HepG2 (cell line): Measurements from ENCODE around the gene STUM. TPM values are rescaled to one million over a fixed set of nuclear protein-coding genes. Genes with fewer than 3 reads are reported as not detected.

Source experiments
- ATAC-seq: fragments of 200-7000 bp; cut with Tn5 transposase; 3 replicates; pipeline ENCODE4 v1.9.1; 2020; ENCODE audit warnings: mild to moderate bottlenecking, moderate library complexity
- BruUV-seq: library from RNA; stranded (reverse); fragments of 400-500 nt; replicated peaks from 2 replicates; lab custom pipeline; 2021; lab: Mats Ljungman, UMichigan
- CTCF ChIA-PET: fragments of 300-600 bp; formaldehyde crosslinking; extraction: SDS; loops from one replicate; lab custom pipeline; 2021; ENCODE audit warnings: low total read pairs, inconsistent platforms, low intra/inter-chr PET ratio; lab: Yijun Ruan, JAX
- POLR2A ChIA-PET: fragments of 350-600 bp; sonication (Branson Sonifier 250); formaldehyde crosslinking; loops from one replicate; lab custom pipeline; 2020; ENCODE audit warnings: antibody characterized with exemption, inconsistent platforms; lab: Yijun Ruan, JAX
- DNase-seq: peaks from one replicate; pipeline ENCODE4 v3.0.0-alpha.2; 2015; ENCODE audit warnings: low spot score
- FAIRE-seq: peaks from 3 replicates; lab custom pipeline; 2011; peaks lifted over from hg19 to GRCh38; lab: Jason Lieb, UNC
- H2AFZ ChIP-seq: one replicate; pipeline ENCODE4 v1.6.1; 2011; ENCODE audit warnings: low read length, inconsistent platforms
- H3K27ac ChIP-seq: fragments of 300-600 bp; 3 replicates; pipeline ENCODE4 v1.8.0; 2011; ENCODE audit warnings: mixed run types, mild to moderate bottlenecking, mixed read lengths, low read length, inconsistent platforms; ENCODE audit not compliant: insufficient read depth; ENCODE audit errors: extremely low read length
- H3K27me3 ChIP-seq, 2 experiments: fragments of 200-600 bp in 1 of 2; 2 replicates in 1 of 2; 3 replicates in 1 of 2; pipeline versions ENCODE4 v1.6.0 to v1.8.0; 2011; ENCODE audit warnings: low read length in 2 of 2, mild to moderate bottlenecking in 2 of 2, moderate library complexity in 2 of 2, inconsistent platforms in 1 of 2; ENCODE audit not compliant: insufficient read depth in 2 of 2, control insufficient read depth in 1 of 2
- H3K36me3 ChIP-seq, 2 experiments: fragments of 200-600 bp in 1 of 2; replicated peaks in 1 of 2; 2 replicates in 1 of 2; 3 replicates in 1 of 2; pipeline versions ENCODE4 v1.5.1 to v1.8.0; 2011; ENCODE audit warnings: low read length in 2 of 2, inconsistent platforms in 1 of 2; ENCODE audit not compliant: insufficient read depth in 2 of 2, control insufficient read depth in 1 of 2
- H3K4me1 ChIP-seq: 2 replicates; pipeline ENCODE4 v1.5.1; 2012; ENCODE audit warnings: low read length, inconsistent platforms; ENCODE audit not compliant: insufficient read depth
- H3K4me2 ChIP-seq: 2 replicates; pipeline ENCODE4 v1.6.0; 2011; ENCODE audit warnings: low read depth, low read length, inconsistent platforms
- H3K4me3 ChIP-seq, 3 experiments: fragments of 200-600 bp in 1 of 3; sonication (generic), shearing (Covaris generic) in 1 of 3; replicated peaks in 1 of 3; 2 replicates each; pipeline ENCODE4 v1.5.1; 2011 to 2016; ENCODE audit warnings: low read length in 3 of 3, inconsistent platforms in 2 of 3, low read depth in 2 of 3, mild to moderate bottlenecking in 2 of 3, control low read depth in 1 of 3, mixed read lengths in 1 of 3; ENCODE audit not compliant: insufficient read depth in 1 of 3
- H3K79me2 ChIP-seq: one replicate; pipeline ENCODE4 v1.6.1; 2011; ENCODE audit warnings: low read length, inconsistent platforms; ENCODE audit not compliant: insufficient read depth
- H3K9ac ChIP-seq: 2 replicates; pipeline ENCODE4 v1.6.0; 2011; ENCODE audit warnings: mild to moderate bottlenecking, low read depth, low read length, inconsistent platforms; ENCODE audit not compliant: insufficient read depth
- H3K9me3 ChIP-seq: 2 replicates; pipeline ENCODE4 v1.5.1; 2012; ENCODE audit warnings: mild to moderate bottlenecking, low read length
- H4K20me1 ChIP-seq: 2 replicates; pipeline ENCODE4 v1.6.0; 2011; ENCODE audit warnings: inconsistent platforms, mild to moderate bottlenecking, low read length, moderate library complexity; ENCODE audit not compliant: insufficient read depth
- AKNA ChIP-seq: sonication (generic); formaldehyde crosslinking; IDR thresholded peaks from 2 replicates; pipeline ENCODE4 v1.4.0; 2020; ENCODE audit warnings: missing genetic modification reagents, borderline replicate concordance
- ATM ChIP-seq: fragments of 450-650 bp; IDR thresholded peaks from 2 replicates; pipeline ENCODE4 v1.7.1; 2017; ENCODE audit warnings: mild to moderate bottlenecking, borderline replicate concordance
- DR1 ChIP-seq: sonication (generic); formaldehyde crosslinking; IDR thresholded peaks from 2 replicates; pipeline ENCODE4 v1.8.0; 2021; ENCODE audit warnings: mild to moderate bottlenecking, missing genetic modification reagents, inconsistent platforms
- GRHL1 ChIP-seq: sonication (generic); formaldehyde crosslinking; conservative IDR thresholded peaks from 2 replicates; pipeline ENCODE4 v1.8.0; 2022; ENCODE audit warnings: missing genetic modification reagents
- KDM5A ChIP-seq: fragments of 200-600 bp; sonication (generic); IDR thresholded peaks from 2 replicates; pipeline ENCODE4 v1.7.0; 2018; ENCODE audit warnings: antibody characterized with exemption, mild to moderate bottlenecking, low read length, borderline replicate concordance
- MEIS2 ChIP-seq: sonication (generic); formaldehyde crosslinking; IDR thresholded peaks from 2 replicates; pipeline ENCODE4 v1.9.0; 2021; ENCODE audit warnings: mild to moderate bottlenecking, missing genetic modification reagents
- NR1H2 ChIP-seq: sonication (generic); formaldehyde crosslinking; IDR thresholded peaks from 2 replicates; pipeline ENCODE4 v1.8.1; 2022; ENCODE audit warnings: low read depth, missing genetic modification reagents, borderline replicate concordance
- SCMH1 ChIP-seq: sonication (generic); formaldehyde crosslinking; IDR thresholded peaks from 2 replicates; pipeline ENCODE4 v1.9.0; 2021; ENCODE audit warnings: missing genetic modification reagents, mild to moderate bottlenecking, borderline replicate concordance
- TBX3 ChIP-seq: fragments of 450-650 bp; IDR thresholded peaks from 2 replicates; pipeline ENCODE4 v1.6.1; 2017; ENCODE audit warnings: antibody characterized with exemption, mild to moderate bottlenecking, inconsistent platforms, borderline replicate concordance
- TCF7 ChIP-seq: sonication (generic); IDR thresholded peaks from 2 replicates; pipeline ENCODE4 v1.6.1; 2016; ENCODE audit warnings: antibody characterized with exemption, low read depth
- ZFP36L1 ChIP-seq: sonication (generic); formaldehyde crosslinking; IDR thresholded peaks from 2 replicates; pipeline ENCODE4 v1.8.0; 2022; ENCODE audit warnings: mild to moderate bottlenecking, missing genetic modification reagents, moderate library complexity
- ZKSCAN1 ChIP-seq: fragments of 150-350 bp; IDR thresholded peaks from 2 replicates; pipeline ENCODE4 v1.6.1; 2014; ENCODE audit warnings: low read length
- ZNF3 ChIP-seq: IDR thresholded peaks from 2 replicates; pipeline ENCODE4 v1.7.0; 2017; ENCODE audit warnings: inconsistent platforms
- ZNF747 ChIP-seq: sonication (generic); formaldehyde crosslinking; IDR thresholded peaks from 2 replicates; pipeline ENCODE4 v1.8.1; 2023; ENCODE audit warnings: missing genetic modification reagents, mild to moderate bottlenecking, borderline replicate concordance
- ZSCAN29 ChIP-seq: sonication (generic); formaldehyde crosslinking; conservative IDR thresholded peaks from 2 replicates; pipeline ENCODE4 v1.4.0; 2020; ENCODE audit warnings: mild to moderate bottlenecking, missing genetic modification reagents
- WGBS: methylation state at CpG from one replicate; pipeline ENCODE4 v1.1.6; 2017; ENCODE audit warnings: low lambda C conversion rate; 5-methylcytosine and 5-hydroxymethylcytosine counted together
- in situ Hi-C: cut with HindIII; loops from 2 replicates; pipeline ENCODE4 v1.10.0; 2017; ENCODE audit warnings: low pct_unique_long_range_greater_than_20kb; ENCODE audit not compliant: extremely low pct_ligation_motif_present
- intact Hi-C: fragments of 100-400 bp; cut with micrococcal nuclease; formaldehyde crosslinking; loops from one replicate; pipeline ENCODE4 v1.10.0; 2022; ENCODE audit not compliant: unreplicated experiment
- polyA plus RNA-seq, 8 experiments: library from polyadenylated mRNA; depleted of rRNA in 3 of 8; stranded (reverse) in 7 of 8; unstranded in 1 of 8; fragments of >200 nt; fragmentation: Illumina TruSeq in 4 of 8; extraction: Trizol in 4 of 8; gene quantifications; 2 replicates each; pipeline versions ENCODE4 v1.2.1 to v1.2.3, GENCODE V29; 2011 to 2016; ENCODE audit warnings: low read depth in 4 of 8, missing spikeins in 1 of 8, mixed read lengths in 1 of 8; ENCODE audit not compliant: insufficient read depth in 1 of 8
- total RNA-seq, 5 experiments: library from RNA; depleted of rRNA; stranded (reverse); fragments of >200 nt; fragmentation: Illumina TruSeq; extraction: Trizol; gene quantifications; 2 replicates each; pipeline ENCODE4 v1.2.3, GENCODE V29; 2016; ENCODE audit warnings: low read depth in 1 of 5
- TF ChIP-seq, protein P1 (sequence below): IDR thresholded peaks from 2 replicates; pipeline ENCODE4 v1.6.1; 2012; ENCODE audit warnings: low read depth, low read length, improper control_type of control experiment

STUM gene
- total and polyA plus RNA-seq, 2 of the 13 experiments (the other 11 are each of a cell fraction or from before 2014, with no cell fraction given) = not detected

DNA sequence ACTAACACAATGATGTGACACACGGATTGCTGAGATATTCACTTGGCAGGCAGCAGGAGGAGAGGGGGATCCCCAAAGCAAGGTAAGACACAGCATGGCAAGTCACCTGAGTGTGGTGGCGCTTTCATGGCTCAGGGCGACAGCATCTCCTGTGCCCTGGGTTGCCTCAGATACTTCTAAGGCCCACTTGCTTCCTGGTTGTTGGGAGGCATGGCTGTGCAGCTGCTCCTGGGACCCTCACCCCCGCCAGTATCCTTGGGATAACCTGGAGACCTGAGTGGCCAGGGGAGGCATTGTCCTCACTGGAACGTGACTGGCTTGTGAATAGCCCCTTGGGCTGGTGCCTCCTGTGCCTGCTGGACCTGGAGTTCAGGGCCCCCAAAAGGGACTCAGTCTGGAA lies 69.8 kb downstream of the STUM start:
- H3K4me1 ChIP-seq = no peaks in the 10 kb centered on the region
- no peaks in the 10 kb centered on the region for H3K36me3 ChIP-seq
- H3K9me3 ChIP-seq = no peaks in the 10 kb centered on the region; the same call in 1 of the 2 replicates
- no peak overlapping the region for H3K4me2 ChIP-seq
- FAIRE-seq (no peak), ATAC-seq (no peak), DNase-seq (no peak)
- no TSS peak for BruUV-seq
- H3K27me3 ChIP-seq = peaks cover 0 to 6% of the 10 kb centered on the region in 2 experiments; a peak in 2 of 5 replicates
- no peaks in the 10 kb centered on the region for H3K79me2 ChIP-seq
- in situ Hi-C loops (no loop called here), intact Hi-C loops (no loop called here)
- CTCF ChIA-PET = no interaction called here
- H3K4me3 ChIP-seq = no peak overlapping the region
- WGBS = 17% methylated on average over 2 of the region's 5 CpGs
- no peak overlapping the region for H3K9ac ChIP-seq
- no peaks in the 10 kb centered on the region for H4K20me1 ChIP-seq
- POLR2A ChIA-PET = no interaction called here
- no peak overlapping the region for H3K27ac ChIP-seq
- no peak overlapping the region for H2AFZ ChIP-seq
- TF ChIP-seq, protein P1, sequence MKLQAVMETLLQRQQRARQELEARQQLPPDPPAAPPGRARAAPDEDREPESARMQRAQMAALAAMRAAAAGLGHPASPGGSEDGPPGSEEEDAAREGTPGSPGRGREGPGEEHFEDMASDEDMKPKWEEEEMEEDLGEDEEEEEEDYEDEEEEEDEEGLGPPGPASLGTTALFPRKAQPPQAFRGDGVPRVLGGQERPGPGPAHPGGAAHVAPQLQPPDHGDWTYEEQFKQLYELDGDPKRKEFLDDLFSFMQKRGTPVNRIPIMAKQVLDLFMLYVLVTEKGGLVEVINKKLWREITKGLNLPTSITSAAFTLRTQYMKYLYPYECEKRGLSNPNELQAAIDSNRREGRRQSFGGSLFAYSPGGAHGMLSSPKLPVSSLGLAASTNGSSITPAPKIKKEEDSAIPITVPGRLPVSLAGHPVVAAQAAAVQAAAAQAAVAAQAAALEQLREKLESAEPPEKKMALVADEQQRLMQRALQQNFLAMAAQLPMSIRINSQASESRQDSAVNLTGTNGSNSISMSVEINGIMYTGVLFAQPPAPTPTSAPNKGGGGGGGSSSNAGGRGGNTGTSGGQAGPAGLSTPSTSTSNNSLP = no peak
- no peak for TF ChIP-seq DR1 (CRISPR knock-in tag)
- TF ChIP-seq ZNF3 = no peak
- no peak for TF ChIP-seq TCF7
- no peak for TF ChIP-seq MEIS2 (CRISPR knock-in tag)
- TF ChIP-seq AKNA (CRISPR knock-in tag) = no peak
- TF ChIP-seq GRHL1 (CRISPR knock-in tag) = no peak
- TF ChIP-seq TBX3 = no peak
- TF ChIP-seq ZNF747 (CRISPR knock-in tag) = no peak
- no peak for TF ChIP-seq ATM
- TF ChIP-seq NR1H2 = no peak
- no peak for TF ChIP-seq ZSCAN29 (CRISPR knock-in tag)
- no peak for TF ChIP-seq SCMH1 (CRISPR knock-in tag)
- TF ChIP-seq ZKSCAN1 = no peak
- TF ChIP-seq KDM5A = no peak
- no peak for TF ChIP-seq ZFP36L1
